Colonic mucosa (tissue), 4 donors: ENCODE data around the gene GRIK4. TPM values are rescaled to one million over a fixed set of nuclear protein-coding genes. Genes with fewer than 3 reads are reported as not detected.

ENCODE experiments used
- DNase-seq: peaks from one replicate; pipeline ENCODE4 v3.0.0-alpha.2; 2020
- H3K27ac ChIP-seq: fragments of 200-600 bp; one replicate; pipeline ENCODE4 v1.8.0; 2021
- H3K27me3 ChIP-seq: fragments of 200-600 bp; one replicate; pipeline ENCODE4 v1.8.0; 2021
- H3K36me3 ChIP-seq: fragments of 200-600 bp; one replicate; pipeline ENCODE4 v1.8.0; 2021
- H3K4me1 ChIP-seq: fragments of 200-600 bp; one replicate; pipeline ENCODE4 v1.8.0; 2021; ENCODE audit warnings: mild to moderate bottlenecking
- H3K4me3 ChIP-seq: fragments of 200-600 bp; one replicate; pipeline ENCODE4 v1.8.0; 2021
- H3K9ac ChIP-seq, 2 donors: one replicate each; pipeline ENCODE4 v1.7.0; 2013; ENCODE audit warnings: control low read depth in 2 of 2, low read depth in 2 of 2, low read length in 2 of 2
- H3K9me3 ChIP-seq: fragments of 200-600 bp; one replicate; pipeline ENCODE4 v1.8.0; 2021
- intact Hi-C: fragments of 100-400 bp; cut with DNase I; formaldehyde crosslinking; loops from one replicate; pipeline ENCODE4 v1.14.1; 2022
- total RNA-seq, 2 donors: library from RNA; stranded (reverse); fragmentation: NEBNext Ultra II Directional in 1 of 2; extraction: Animal tissue kit (Norgen Biotek cat#: 25700) in 1 of 2; gene quantifications; one replicate each; pipeline ENCODE4 v1.2.1, GENCODE V29; 2021
- TF ChIP-seq, protein P1 (sequence below): fragments of 200-600 bp; IDR thresholded peaks from one replicate; pipeline ENCODE4 v1.8.0; 2022; ENCODE audit warnings: antibody characterized with exemption, mild to moderate bottlenecking
- donor health status: healthy.
- donor health status: DM: no; HTN: no; CAD: no.
- donor health status: DM: no; HTN: no; CAD: no.

The GRIK4 gene
- total RNA-seq, 2 donors from 2014 or later, result 0.10 to 0.21 TPM

DNA sequence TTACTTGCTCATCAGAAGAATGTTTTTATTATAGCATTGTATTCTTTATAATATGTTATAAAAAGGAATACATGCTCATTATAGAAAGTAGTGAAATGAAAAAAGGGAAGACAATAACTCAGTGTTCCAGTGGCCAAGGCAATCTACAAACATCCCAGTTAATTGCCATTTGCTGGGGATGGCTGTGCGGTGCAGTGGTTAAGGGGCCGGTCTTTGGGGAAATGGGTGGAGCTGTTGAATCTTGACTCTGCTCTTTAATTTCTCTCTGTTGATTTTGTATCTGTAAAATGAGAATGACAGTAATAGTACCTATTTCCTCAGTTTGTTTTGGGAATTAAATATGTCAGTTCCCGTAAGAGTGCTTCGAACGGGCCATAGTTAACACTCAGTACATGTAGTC lies 299.7 kb downstream of the GRIK4 start:
- H3K27me3 ChIP-seq, result no peaks in the 10 kb centered on the region
- H3K36me3 ChIP-seq, result no peaks in the 10 kb centered on the region
- H3K4me1 ChIP-seq, result no peaks in the 10 kb centered on the region
- H3K4me3 ChIP-seq, result no peak overlapping the region
- DNase-seq, result no peak
- H3K9ac ChIP-seq, result no peak overlapping the region
- intact Hi-C loops, result no loop called here
- H3K9me3 ChIP-seq, result no peaks in the 10 kb centered on the region
- TF ChIP-seq, protein P1, sequence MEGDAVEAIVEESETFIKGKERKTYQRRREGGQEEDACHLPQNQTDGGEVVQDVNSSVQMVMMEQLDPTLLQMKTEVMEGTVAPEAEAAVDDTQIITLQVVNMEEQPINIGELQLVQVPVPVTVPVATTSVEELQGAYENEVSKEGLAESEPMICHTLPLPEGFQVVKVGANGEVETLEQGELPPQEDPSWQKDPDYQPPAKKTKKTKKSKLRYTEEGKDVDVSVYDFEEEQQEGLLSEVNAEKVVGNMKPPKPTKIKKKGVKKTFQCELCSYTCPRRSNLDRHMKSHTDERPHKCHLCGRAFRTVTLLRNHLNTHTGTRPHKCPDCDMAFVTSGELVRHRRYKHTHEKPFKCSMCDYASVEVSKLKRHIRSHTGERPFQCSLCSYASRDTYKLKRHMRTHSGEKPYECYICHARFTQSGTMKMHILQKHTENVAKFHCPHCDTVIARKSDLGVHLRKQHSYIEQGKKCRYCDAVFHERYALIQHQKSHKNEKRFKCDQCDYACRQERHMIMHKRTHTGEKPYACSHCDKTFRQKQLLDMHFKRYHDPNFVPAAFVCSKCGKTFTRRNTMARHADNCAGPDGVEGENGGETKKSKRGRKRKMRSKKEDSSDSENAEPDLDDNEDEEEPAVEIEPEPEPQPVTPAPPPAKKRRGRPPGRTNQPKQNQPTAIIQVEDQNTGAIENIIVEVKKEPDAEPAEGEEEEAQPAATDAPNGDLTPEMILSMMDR, result no peak
- no peak overlapping the region for H3K27ac ChIP-seq

DNA sequence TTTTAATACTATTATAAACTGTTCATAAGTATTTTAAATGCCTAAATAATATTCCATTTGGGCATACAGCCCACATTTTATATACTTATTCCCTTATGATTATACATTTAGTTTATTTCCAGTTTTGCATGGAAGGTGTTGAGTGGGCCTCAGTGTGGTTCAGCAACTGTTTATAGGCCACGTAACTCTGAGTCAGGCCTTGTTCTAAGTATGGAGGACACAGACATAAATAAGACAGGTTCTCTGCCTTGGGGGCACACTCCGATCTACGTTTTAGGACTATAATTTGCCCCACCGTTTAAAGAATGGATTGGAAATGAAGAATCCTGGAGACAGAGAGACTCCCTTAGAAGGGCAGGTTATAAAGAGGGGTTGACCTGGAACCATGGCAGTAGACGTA lies 300.2 kb downstream of the GRIK4 start:
- Histone ChIP-seq H3K9ac (no peak overlapping the region), H3K36me3 (no peaks in the 10 kb centered on the region), H3K27me3 (no peaks in the 10 kb centered on the region), H3K9me3 (no peaks in the 10 kb centered on the region), H3K27ac (no peak overlapping the region), H3K4me1 (no peaks in the 10 kb centered on the region), H3K4me3 (no peak overlapping the region)
- intact Hi-C loops, result no loop called here
- DNase-seq, result no peak
- TF ChIP-seq, protein P1, result no peak

DNA sequence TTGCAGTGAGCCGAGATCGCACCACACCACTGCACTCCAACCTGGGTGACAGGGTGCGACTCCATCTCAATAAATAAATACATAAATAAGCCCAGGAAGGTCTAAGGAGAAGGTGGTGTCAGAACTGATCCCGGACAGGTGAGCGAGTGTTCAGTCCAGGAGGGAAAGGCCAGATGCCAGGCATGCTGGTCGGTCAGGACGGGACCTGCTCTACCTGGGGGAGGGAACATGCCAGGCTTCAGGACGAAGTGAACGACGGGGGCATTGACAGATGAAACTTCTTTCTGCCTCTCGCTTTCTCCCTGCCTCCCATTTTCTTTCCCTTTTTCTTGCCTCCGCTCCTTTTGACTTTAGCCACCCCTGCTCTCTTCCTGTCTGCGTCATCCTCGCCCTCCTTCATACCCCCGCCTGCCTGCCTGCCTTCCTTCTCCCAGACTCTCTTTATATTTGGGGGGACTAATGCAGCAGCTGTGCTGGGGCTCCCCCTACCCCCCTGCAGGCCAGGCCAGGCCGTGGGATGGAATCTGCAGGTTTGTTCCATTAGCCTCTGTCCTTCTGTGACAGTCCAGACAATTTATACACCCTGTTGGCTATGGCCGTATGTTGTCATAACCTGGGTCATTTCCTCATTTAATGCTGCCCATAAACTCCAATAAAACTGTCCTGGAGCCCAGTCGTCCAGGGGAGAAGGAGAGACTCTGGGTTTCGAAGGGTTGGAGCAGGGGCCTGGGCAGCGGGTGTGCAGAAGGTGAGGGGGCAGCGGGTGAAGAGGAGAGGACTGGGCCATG lies 303.2 kb downstream of the GRIK4 start:
- Histone ChIP-seq H3K9ac (no peak overlapping the region), H3K27me3 (no peaks in the 10 kb centered on the region), H3K4me3 (no peak overlapping the region), H3K27ac (no peak overlapping the region), H3K9me3 (no peaks in the 10 kb centered on the region), H3K4me1 (no peaks in the 10 kb centered on the region), H3K36me3 (no peaks in the 10 kb centered on the region)
- TF ChIP-seq, protein P1, result no peak
- DNase-seq, result no peak
- intact Hi-C loops, result no loop called here

DNA sequence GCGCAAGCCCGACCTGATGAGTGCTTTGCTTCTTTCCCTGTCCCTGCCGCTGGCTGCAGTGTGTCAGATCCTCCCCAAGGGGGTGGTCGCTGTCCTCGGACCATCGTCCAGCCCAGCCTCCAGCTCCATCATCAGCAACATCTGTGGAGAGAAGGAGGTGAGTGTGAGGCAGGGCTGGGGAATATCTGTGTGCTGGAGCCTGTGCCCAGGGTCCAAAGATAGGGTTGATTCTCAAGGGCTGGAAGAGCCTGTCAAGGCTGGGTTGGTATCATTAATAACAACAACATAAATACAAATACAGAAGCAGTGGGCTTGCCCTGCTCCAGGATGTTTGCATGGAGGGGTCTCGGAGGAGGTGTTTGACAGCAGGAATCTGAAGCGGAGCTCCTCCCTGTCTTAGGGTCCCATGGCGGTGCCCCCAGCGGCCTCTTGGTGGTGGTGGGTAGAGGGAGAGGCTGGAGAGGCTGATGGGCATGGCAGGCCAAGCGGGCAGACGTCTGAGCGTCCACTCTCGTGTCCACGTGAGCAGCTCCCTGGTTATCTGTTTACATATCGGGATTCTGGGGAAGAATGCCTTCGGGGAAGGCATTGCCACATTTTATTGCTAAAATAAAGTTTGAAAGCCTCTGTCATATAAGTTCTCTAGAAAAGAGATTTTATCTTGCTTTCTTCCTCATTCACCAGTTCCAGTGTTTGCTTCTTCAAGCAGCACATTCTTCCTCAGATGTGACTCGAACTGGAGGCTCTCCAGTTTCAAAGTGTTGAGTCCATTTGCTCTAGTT lies 304.0 kb downstream of the GRIK4 start:
- TF ChIP-seq, protein P1, result no peak
- Histone ChIP-seq H3K27me3 (no peaks in the 10 kb centered on the region), H3K9ac (no peak overlapping the region), H3K9me3 (no peaks in the 10 kb centered on the region), H3K4me3 (no peak overlapping the region), H3K36me3 (no peaks in the 10 kb centered on the region), H3K27ac (no peak overlapping the region), H3K4me1 (no peaks in the 10 kb centered on the region)
- no peak for DNase-seq
- intact Hi-C loops, result no loop called here

DNA sequence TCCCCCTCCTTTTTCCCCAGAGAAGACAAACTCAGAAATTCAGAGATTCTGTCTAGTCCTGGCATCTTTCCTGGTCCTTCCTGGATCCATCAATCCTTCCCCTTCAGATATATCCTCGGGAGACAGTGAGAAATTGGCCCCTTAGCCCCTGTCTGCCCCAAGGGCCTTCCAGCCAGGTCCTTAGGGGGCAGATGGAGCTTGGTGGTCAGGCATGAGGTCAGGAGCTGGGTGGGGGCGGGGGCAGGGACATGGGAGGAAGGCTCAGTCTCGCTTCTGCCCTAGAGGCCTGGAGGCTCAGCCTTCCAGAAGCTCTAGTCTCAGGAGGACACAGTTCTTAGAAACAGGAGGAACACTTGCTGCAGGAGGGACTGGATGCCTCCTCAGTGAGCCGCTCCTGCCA lies 304.6 kb downstream of the GRIK4 start:
- DNase-seq, result no peak
- TF ChIP-seq, protein P1, result no peak
- H3K4me1 ChIP-seq, result no peaks in the 10 kb centered on the region

More for the DNA sequence above, 304.6 kb downstream of the GRIK4 start:
- Histone ChIP-seq H3K4me3 (no peak overlapping the region), H3K27ac (no peak overlapping the region), H3K27me3 (no peaks in the 10 kb centered on the region), H3K9ac (no peak overlapping the region), H3K36me3 (no peaks in the 10 kb centered on the region), H3K9me3 (no peaks in the 10 kb centered on the region)
- intact Hi-C loops, result no loop called here
